Calu3 (cell line): ENCODE data around the gene SPRED1. TPM values are rescaled to one million over a fixed set of nuclear protein-coding genes. Genes with fewer than 3 reads are reported as not detected.

Experiments
- BruUV-seq: library from RNA; stranded (reverse); fragments of 400-500 nt; replicated peaks from 2 replicates; lab custom pipeline; 2021; lab: Mats Ljungman, UMichigan
- CTCF ChIA-PET: fragments of 300-600 bp; sonication (Branson Sonifier 250); formaldehyde crosslinking; loops from one replicate; lab custom pipeline; 2022; ENCODE audit warnings: antibody characterized with exemption; lab: Charles Lee
- DNase-seq: peaks from one replicate; pipeline ENCODE4 v3.0.0; 2022
- H3K27ac Mint-ChIP-seq: one replicate; pipeline ENCODE4 v1.8.0; 2022; ENCODE audit warnings: mixed read lengths; ENCODE audit not compliant: unreplicated experiment
- H3K27me3 Mint-ChIP-seq: one replicate; pipeline ENCODE4 v1.8.0; 2022; ENCODE audit warnings: mixed read lengths; ENCODE audit not compliant: unreplicated experiment
- H3K36me3 Mint-ChIP-seq: one replicate; pipeline ENCODE4 v1.8.0; 2022; ENCODE audit warnings: mild to moderate bottlenecking, moderate library complexity, mixed read lengths; ENCODE audit not compliant: insufficient read depth, unreplicated experiment
- H3K4me1 Mint-ChIP-seq: one replicate; pipeline ENCODE4 v1.8.0; 2022; ENCODE audit warnings: mild to moderate bottlenecking, low read depth, mixed read lengths; ENCODE audit not compliant: unreplicated experiment
- H3K4me3 Mint-ChIP-seq: one replicate; pipeline ENCODE4 v1.8.0; 2022; ENCODE audit warnings: mild to moderate bottlenecking, low read depth, moderate library complexity, mixed read lengths; ENCODE audit not compliant: unreplicated experiment
- H3K9me3 Mint-ChIP-seq: one replicate; pipeline ENCODE4 v1.8.0; 2022; ENCODE audit warnings: low read depth, mixed read lengths; ENCODE audit not compliant: unreplicated experiment
- intact Hi-C: fragments of 100-400 bp; cut with micrococcal nuclease; formaldehyde crosslinking; loops from one replicate; pipeline ENCODE4 v1.10.0; 2022; ENCODE audit not compliant: unreplicated experiment
- total RNA-seq: library from RNA; stranded (reverse); gene quantifications from 2 replicates; pipeline ENCODE4 v1.2.3, GENCODE V29; 2022
- TF ChIP-seq, protein P1 (sequence below): fragments of 200-600 bp; IDR thresholded peaks from one replicate; pipeline ENCODE4 v1.8.0; 2022; ENCODE audit warnings: antibody characterized with exemption; ENCODE audit not compliant: unreplicated experiment

SPRED1 gene
- total RNA-seq, 1 experiment from 2014 or later: 16.1 TPM

DNA sequence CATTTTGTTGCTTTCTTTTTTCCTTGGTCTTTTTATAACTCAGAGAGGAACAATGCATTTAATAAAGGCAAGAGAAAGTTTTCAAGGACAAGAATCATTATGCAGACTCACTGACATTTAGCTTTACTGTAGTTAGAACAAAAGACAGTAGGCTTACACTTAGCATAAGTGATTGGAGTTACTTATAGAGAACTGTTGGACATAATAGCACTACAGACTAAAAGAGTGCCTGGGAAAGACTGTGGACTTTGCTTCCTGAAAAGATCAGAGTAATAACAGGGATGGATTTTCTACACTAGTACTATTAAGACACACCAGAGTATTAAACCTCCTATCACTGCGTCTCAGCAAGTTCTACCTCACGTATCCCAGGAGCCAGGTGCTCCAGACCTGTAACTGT, 39.3 kb upstream of the SPRED1 start:
- no TSS peak for BruUV-seq
- H3K4me3 Mint-ChIP-seq: no peak overlapping the region
- H3K27me3 Mint-ChIP-seq: no peaks in the 10 kb centered on the region
- no peaks in the 10 kb centered on the region for H3K36me3 Mint-ChIP-seq
- no peak overlapping the region for H3K27ac Mint-ChIP-seq
- intact Hi-C loops: no loop called here
- CTCF ChIA-PET: no interaction called here
- no peak for DNase-seq
- no peaks in the 10 kb centered on the region for H3K9me3 Mint-ChIP-seq
- peaks cover 7% of the 10 kb centered on the region for H3K4me1 Mint-ChIP-seq
- TF ChIP-seq, protein P1, sequence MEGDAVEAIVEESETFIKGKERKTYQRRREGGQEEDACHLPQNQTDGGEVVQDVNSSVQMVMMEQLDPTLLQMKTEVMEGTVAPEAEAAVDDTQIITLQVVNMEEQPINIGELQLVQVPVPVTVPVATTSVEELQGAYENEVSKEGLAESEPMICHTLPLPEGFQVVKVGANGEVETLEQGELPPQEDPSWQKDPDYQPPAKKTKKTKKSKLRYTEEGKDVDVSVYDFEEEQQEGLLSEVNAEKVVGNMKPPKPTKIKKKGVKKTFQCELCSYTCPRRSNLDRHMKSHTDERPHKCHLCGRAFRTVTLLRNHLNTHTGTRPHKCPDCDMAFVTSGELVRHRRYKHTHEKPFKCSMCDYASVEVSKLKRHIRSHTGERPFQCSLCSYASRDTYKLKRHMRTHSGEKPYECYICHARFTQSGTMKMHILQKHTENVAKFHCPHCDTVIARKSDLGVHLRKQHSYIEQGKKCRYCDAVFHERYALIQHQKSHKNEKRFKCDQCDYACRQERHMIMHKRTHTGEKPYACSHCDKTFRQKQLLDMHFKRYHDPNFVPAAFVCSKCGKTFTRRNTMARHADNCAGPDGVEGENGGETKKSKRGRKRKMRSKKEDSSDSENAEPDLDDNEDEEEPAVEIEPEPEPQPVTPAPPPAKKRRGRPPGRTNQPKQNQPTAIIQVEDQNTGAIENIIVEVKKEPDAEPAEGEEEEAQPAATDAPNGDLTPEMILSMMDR: no peak

DNA sequence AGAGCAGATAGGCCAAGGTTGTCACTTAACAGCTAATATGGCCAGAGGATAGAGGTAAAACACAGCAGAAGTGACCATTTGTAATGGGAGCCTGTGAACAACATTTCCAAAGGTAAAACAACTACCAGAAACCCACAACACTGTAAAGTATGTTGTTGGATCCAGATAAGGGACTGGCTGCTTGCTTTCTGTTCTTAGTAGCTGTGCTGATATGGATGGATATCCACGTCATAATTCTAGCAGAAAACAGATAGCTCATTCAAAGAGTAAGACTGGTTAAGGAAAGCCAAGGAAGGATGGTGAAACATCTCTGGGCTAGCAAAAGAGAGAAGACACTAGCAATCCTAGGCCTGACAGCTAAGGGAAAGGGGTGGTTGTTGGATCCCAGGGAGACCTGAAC, 36.9 kb upstream of the SPRED1 start:
- Mint-ChIP-seq H3K9me3 (no peaks in the 10 kb centered on the region), H3K36me3 (no peaks in the 10 kb centered on the region), H3K4me3 (no peak overlapping the region), H3K27me3 (no peaks in the 10 kb centered on the region), H3K27ac (no peak overlapping the region), H3K4me1 (peaks cover 7% of the 10 kb centered on the region)
- no peak for DNase-seq
- TF ChIP-seq, protein P1: no peak
- CTCF ChIA-PET: no interaction called here
- BruUV-seq: no TSS peak
- intact Hi-C loops: no loop called here

DNA sequence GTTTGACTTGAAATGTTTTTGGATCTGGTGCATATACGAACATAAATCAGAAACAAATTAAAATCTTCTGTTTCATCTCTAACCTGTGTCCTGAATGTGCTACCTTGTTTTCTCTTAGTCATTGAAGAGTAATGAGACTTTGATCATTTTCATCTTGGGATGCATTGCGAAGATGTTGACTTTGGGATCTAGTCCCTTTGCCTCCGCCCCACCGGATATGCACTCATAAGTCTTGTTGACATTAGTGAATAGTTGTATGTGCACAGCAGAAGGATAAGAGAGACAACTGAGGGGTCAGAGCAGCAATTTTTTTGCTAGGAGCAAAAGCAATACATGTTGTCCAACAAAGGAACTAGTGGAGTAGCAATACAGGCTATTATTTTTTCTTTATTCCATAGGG, 35.9 kb upstream of the SPRED1 start:
- H3K4me3 Mint-ChIP-seq: no peak overlapping the region
- no peak overlapping the region for H3K27ac Mint-ChIP-seq
- BruUV-seq: no TSS peak
- intact Hi-C loops: no loop called here
- H3K36me3 Mint-ChIP-seq: no peaks in the 10 kb centered on the region
- H3K9me3 Mint-ChIP-seq: no peaks in the 10 kb centered on the region
- CTCF ChIA-PET: no interaction called here
- TF ChIP-seq, protein P1: no peak
- H3K27me3 Mint-ChIP-seq: no peaks in the 10 kb centered on the region
- peaks cover 7% of the 10 kb centered on the region for H3K4me1 Mint-ChIP-seq
- no peak for DNase-seq

GRCh38 chr15:38217191-38217595, 35.4 kb upstream of the SPRED1 start:
- TF ChIP-seq, protein P1: no peak
- CTCF ChIA-PET: no interaction called here
- H3K4me3 Mint-ChIP-seq: no peak overlapping the region
- H3K9me3 Mint-ChIP-seq: no peaks in the 10 kb centered on the region
- no peaks in the 10 kb centered on the region for H3K27me3 Mint-ChIP-seq
- intact Hi-C loops: no loop called here
- no peak overlapping the region for H3K27ac Mint-ChIP-seq
- H3K36me3 Mint-ChIP-seq: no peaks in the 10 kb centered on the region
- peaks cover 7% of the 10 kb centered on the region for H3K4me1 Mint-ChIP-seq
- no peak for DNase-seq
- no TSS peak for BruUV-seq
